HEK293 (cell line): ENCODE data around the gene EMSY.

Experiments used
- CTCF ChIP-seq: fragments of 450-650 bp; formaldehyde crosslinking; IDR thresholded peaks from 2 replicates; pipeline ENCODE4 v1.5.1; 2016; ENCODE audit warnings: missing biosample characterization, missing genetic modification characterization
- HOXC10 ChIP-seq: sonication (generic); formaldehyde crosslinking; IDR thresholded peaks from 2 replicates; pipeline ENCODE4 v1.8.1; 2023; ENCODE audit warnings: mild to moderate bottlenecking, missing genetic modification reagents
- ZNF112 ChIP-seq: fragments of 450-650 bp; formaldehyde crosslinking; IDR thresholded peaks from 2 replicates; pipeline ENCODE4 v1.5.0; 2017; ENCODE audit warnings: missing biosample characterization, missing genetic modification characterization
- ZNF140 ChIP-seq: fragments of 450-650 bp; formaldehyde crosslinking; IDR thresholded peaks from 2 replicates; pipeline ENCODE4 v1.5.1; 2016; ENCODE audit warnings: missing biosample characterization, missing genetic modification characterization
- ZNF175 ChIP-seq: fragments of 450-650 bp; formaldehyde crosslinking; IDR thresholded peaks from 2 replicates; pipeline ENCODE4 v1.5.1; 2016; ENCODE audit warnings: missing biosample characterization, missing genetic modification characterization
- ZNF423 ChIP-seq: fragments of 450-650 bp; formaldehyde crosslinking; IDR thresholded peaks from 2 replicates; pipeline ENCODE4 v1.5.1; 2016; ENCODE audit warnings: missing biosample characterization, missing genetic modification characterization
- ZNF433 ChIP-seq: fragments of 450-650 bp; formaldehyde crosslinking; IDR thresholded peaks from 2 replicates; pipeline ENCODE4 v1.5.1; 2016; ENCODE audit warnings: missing biosample characterization, missing genetic modification characterization, low read depth
- ZNF624 ChIP-seq: fragments of 450-650 bp; formaldehyde crosslinking; IDR thresholded peaks from 2 replicates; pipeline ENCODE4 v1.5.1; 2017; ENCODE audit warnings: missing biosample characterization, missing genetic modification characterization
- ZNF692 ChIP-seq: fragments of 450-650 bp; formaldehyde crosslinking; IDR thresholded peaks from 2 replicates; pipeline ENCODE4 v1.5.1; 2016; ENCODE audit warnings: missing biosample characterization, missing genetic modification characterization
- ZNF792 ChIP-seq: fragments of 450-650 bp; formaldehyde crosslinking; IDR thresholded peaks from 2 replicates; pipeline ENCODE4 v1.5.1; 2016; ENCODE audit warnings: missing biosample characterization, missing genetic modification characterization
- TF ChIP-seq, protein P1 (sequence below): fragments of 450-650 bp; formaldehyde crosslinking; conservative IDR thresholded peaks from 2 replicates; pipeline ENCODE4 v1.5.1; 2016; ENCODE audit warnings: low read depth, missing biosample characterization, missing genetic modification characterization

DNA sequence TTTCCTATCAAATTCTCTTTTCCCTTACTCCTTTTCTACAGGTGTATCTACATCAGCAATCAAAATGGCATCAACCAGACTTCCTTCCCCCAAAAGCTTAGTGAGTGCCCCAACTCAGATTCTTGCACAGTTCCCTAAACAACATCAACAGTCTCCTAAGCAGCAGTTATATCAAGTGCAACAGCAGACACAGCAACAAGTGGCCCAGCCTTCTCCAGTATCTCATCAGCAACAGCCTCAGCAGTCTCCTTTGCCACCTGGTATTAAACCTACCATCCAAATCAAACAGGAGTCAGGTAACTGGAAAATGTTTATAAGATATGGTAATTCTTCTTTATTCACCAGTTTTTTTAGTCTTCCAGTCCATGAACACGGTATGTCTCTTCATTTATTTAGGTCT is 51.4 kb downstream of the EMSY start:
- no peak for TF ChIP-seq CTCF (tag by site-specific recombination)
- TF ChIP-seq HOXC10 (CRISPR knock-in tag): no peak
- no peak for TF ChIP-seq ZNF624 (tag by site-specific recombination)
- no peak for TF ChIP-seq ZNF112 (tag by site-specific recombination)
- TF ChIP-seq ZNF433 (tag by site-specific recombination): no peak
- TF ChIP-seq, protein P1, sequence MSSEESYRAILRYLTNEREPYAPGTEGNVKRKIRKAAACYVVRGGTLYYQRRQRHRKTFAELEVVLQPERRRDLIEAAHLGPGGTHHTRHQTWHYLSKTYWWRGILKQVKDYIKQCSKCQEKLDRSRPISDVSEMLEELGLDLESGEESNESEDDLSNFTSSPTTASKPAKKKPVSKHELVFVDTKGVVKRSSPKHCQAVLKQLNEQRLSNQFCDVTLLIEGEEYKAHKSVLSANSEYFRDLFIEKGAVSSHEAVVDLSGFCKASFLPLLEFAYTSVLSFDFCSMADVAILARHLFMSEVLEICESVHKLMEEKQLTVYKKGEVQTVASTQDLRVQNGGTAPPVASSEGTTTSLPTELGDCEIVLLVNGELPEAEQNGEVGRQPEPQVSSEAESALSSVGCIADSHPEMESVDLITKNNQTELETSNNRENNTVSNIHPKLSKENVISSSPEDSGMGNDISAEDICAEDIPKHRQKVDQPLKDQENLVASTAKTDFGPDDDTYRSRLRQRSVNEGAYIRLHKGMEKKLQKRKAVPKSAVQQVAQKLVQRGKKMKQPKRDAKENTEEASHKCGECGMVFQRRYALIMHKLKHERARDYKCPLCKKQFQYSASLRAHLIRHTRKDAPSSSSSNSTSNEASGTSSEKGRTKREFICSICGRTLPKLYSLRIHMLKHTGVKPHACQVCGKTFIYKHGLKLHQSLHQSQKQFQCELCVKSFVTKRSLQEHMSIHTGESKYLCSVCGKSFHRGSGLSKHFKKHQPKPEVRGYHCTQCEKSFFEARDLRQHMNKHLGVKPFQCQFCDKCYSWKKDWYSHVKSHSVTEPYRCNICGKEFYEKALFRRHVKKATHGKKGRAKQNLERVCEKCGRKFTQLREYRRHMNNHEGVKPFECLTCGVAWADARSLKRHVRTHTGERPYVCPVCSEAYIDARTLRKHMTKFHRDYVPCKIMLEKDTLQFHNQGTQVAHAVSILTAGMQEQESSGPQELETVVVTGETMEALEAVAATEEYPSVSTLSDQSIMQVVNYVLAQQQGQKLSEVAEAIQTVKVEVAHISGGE (tag by site-specific recombination): no peak
- TF ChIP-seq ZNF692: no peak
- TF ChIP-seq ZNF140: no peak
- TF ChIP-seq ZNF175 (tag by site-specific recombination): no peak
- TF ChIP-seq ZNF423 (tag by site-specific recombination): no peak
- no peak for TF ChIP-seq ZNF792 (tag by site-specific recombination)
